Duodenal mucosa (tissue), 2 donors: ENCODE measurements around the gene TARP.

Experiments
- H3K27ac ChIP-seq: one replicate; pipeline ENCODE4 v1.7.0; 2013; ENCODE audit warnings: low read depth, low read length
- H3K27me3 ChIP-seq, 2 donors: one replicate each; pipeline ENCODE4 v1.7.0; 2013; ENCODE audit warnings: low read length in 2 of 2, control low read depth in 1 of 2; ENCODE audit not compliant: insufficient read depth in 2 of 2, control insufficient read depth in 1 of 2
- H3K36me3 ChIP-seq, 2 donors: one replicate each; pipeline ENCODE4 v1.7.0; 2013; ENCODE audit warnings: low read length in 2 of 2, control low read depth in 1 of 2; ENCODE audit not compliant: insufficient read depth in 2 of 2, control insufficient read depth in 1 of 2
- H3K4me1 ChIP-seq, 2 donors: one replicate each; pipeline ENCODE4 v1.7.0; 2013; ENCODE audit warnings: low read length in 2 of 2, control low read depth in 1 of 2; ENCODE audit not compliant: insufficient read depth in 2 of 2, control insufficient read depth in 1 of 2
- H3K4me3 ChIP-seq, 2 donors: one replicate each; pipeline ENCODE4 v1.7.0; 2013; ENCODE audit warnings: low read length in 2 of 2, low read depth in 1 of 2
- H3K9ac ChIP-seq, 2 donors: one replicate each; pipeline ENCODE4 v1.7.0; 2013; ENCODE audit warnings: low read length in 2 of 2, low read depth in 1 of 2
- H3K9me3 ChIP-seq, 2 donors: one replicate each; pipeline ENCODE4 v1.7.0; 2013; ENCODE audit warnings: low read length in 2 of 2, control low read depth in 1 of 2; ENCODE audit not compliant: control insufficient read depth in 1 of 2

TARP gene

GRCh38 chr7:38273286-38273995 is at the start of gene TARP:
Gene TARP, minus strand, starts transcription at chr7:38273636.
- no peak within 1 kb of the TSS for H3K27ac ChIP-seq
- no peaks in the 10 kb centered on the region for H3K36me3 ChIP-seq

DNA sequence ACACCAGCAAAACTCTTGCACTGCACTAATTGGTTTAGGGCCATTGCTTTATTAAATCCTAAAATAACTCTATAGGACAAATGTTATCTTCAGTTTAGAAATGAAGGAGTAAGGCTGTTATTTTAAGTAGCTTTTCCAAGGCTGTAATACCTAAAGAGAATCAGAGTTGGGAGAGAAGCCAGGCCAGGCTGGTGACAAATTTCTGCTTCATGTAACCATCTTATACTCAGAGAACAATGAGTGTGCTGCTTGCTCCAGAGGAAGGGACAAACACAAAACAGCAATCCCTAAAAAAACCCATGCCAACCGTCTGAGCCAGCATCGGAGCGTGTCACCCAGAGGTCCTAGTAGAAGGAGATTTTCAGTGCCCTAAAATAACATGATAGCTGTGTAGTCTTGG is 49.7 kb upstream of the TARP start:
- Histone ChIP-seq H3K9ac (no peak overlapping the region), H3K4me3 (no peak overlapping the region), H3K27ac (no peak overlapping the region), H3K27me3 (no peaks in the 10 kb centered on the region), H3K36me3 (no peaks in the 10 kb centered on the region), H3K4me1 (no peaks in the 10 kb centered on the region), H3K9me3 (no peaks in the 10 kb centered on the region)

More at GRCh38 chr7:38273286-38273995, at the start of gene TARP:
- H3K4me1 ChIP-seq = no peaks in the 10 kb centered on the region
- no peak within 1 kb of the TSS for H3K4me3 ChIP-seq
- no peak within 1 kb of the TSS for H3K9ac ChIP-seq
- H3K27me3 ChIP-seq = no peaks in the 10 kb centered on the region
- H3K9me3 ChIP-seq = no peaks in the 10 kb centered on the region

- no peaks in the 10 kb centered on the region for H3K9me3 ChIP-seq
- no peaks in the 10 kb centered on the region for H3K36me3 ChIP-seq
- no peak overlapping the region for H3K4me3 ChIP-seq
- H3K27ac ChIP-seq = no peak overlapping the region
- peaks cover 0 to 3% of the 10 kb centered on the region in 2 donors for H3K4me1 ChIP-seq
- H3K9ac ChIP-seq = no peak overlapping the region
- H3K27me3 ChIP-seq = no peaks in the 10 kb centered on the region
Observed at GRCh38 chr7:38322461-38322860, 49.0 kb upstream of the TARP start.

DNA sequence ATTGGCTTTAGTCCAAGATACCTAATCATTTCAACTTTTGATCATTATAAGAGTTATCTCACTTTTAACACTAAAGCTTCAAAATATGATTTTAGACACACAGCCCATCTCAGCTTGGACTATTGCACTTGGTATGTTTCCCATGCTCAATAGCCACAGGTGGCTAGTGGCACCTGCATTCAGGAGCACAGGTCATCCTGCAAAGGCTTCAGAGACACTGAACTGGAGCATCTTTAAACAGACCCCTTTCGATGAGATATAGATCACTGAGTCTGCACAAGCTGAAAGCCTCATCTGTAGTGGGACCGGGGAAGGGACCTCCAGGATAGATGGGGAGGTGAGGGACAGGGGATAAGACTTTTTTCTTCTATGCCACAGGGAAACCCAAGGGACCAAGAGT is 48.5 kb upstream of the TARP start:
- Histone ChIP-seq H3K4me1 (peaks cover 0 to 5% of the 10 kb centered on the region in 2 donors), H3K27me3 (no peaks in the 10 kb centered on the region), H3K9me3 (no peaks in the 10 kb centered on the region), H3K4me3 (no peak overlapping the region), H3K27ac (no peak overlapping the region), H3K36me3 (no peaks in the 10 kb centered on the region), H3K9ac (no peak overlapping the region)

GRCh38 chr7:38321515-38321944 is 48.1 kb upstream of the TARP start:
- Histone ChIP-seq H3K36me3 (no peaks in the 10 kb centered on the region), H3K27me3 (no peaks in the 10 kb centered on the region), H3K9ac (no peak overlapping the region), H3K27ac (no peak overlapping the region), H3K4me3 (no peak overlapping the region), H3K9me3 (no peaks in the 10 kb centered on the region), H3K4me1 (peaks cover 0 to 5% of the 10 kb centered on the region in 2 donors)

DNA sequence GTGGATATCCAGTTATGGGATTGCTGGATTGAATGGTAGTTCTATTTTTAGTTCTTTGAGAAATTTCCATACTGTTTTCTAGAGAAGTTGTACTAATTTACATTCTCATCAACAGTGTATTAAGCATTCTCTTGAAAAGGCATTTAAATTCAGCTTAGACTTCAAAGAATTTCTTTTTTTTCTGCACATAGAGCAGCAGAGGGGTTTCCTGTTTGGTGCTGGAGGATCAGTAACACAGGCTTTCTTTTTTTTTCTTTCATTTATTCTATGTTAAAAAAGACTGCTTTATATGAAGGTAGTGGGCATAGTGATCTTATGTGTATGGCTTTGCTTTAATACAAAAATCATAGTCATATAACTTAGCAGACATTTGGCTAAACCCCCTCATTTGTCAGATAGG is 47.6 kb upstream of the TARP start:
- no peak overlapping the region for H3K4me3 ChIP-seq
- H3K36me3 ChIP-seq = no peaks in the 10 kb centered on the region
- H3K9me3 ChIP-seq = no peaks in the 10 kb centered on the region
- H3K9ac ChIP-seq = no peak overlapping the region
- H3K27ac ChIP-seq = no peak overlapping the region
- H3K4me1 ChIP-seq = peaks cover 0 to 5% of the 10 kb centered on the region in 2 donors
- no peaks in the 10 kb centered on the region for H3K27me3 ChIP-seq

DNA sequence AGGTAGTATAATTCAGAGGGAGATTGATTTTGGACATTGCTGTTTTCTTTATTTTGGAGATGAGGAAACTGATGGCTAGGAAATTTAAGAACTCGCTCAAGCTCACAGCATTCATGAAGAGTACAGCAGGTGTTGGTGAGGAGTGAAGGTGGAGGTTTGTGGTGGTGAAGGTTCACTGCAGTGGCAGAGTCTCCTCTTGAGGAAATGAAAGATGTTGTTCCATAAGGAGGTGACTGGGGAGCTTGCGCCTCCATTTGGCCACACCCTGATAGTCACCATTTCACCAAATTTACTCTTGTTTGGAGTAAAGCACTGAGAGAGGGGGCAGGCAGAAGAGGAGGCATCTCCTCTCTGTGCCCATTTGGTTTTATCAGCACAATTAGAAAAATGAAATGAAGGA is 46.4 kb upstream of the TARP start:
- H3K4me1 ChIP-seq = peaks cover 0 to 5% of the 10 kb centered on the region in 2 donors
- no peaks in the 10 kb centered on the region for H3K27me3 ChIP-seq
- no peak overlapping the region for H3K9ac ChIP-seq
- no peaks in the 10 kb centered on the region for H3K9me3 ChIP-seq
- H3K4me3 ChIP-seq = no peak overlapping the region
- H3K36me3 ChIP-seq = no peaks in the 10 kb centered on the region
- no peak overlapping the region for H3K27ac ChIP-seq

GRCh38 chr7:38318803-38319416 is 45.5 kb upstream of the TARP start:
- Histone ChIP-seq H3K9ac (no peak overlapping the region), H3K36me3 (no peaks in the 10 kb centered on the region), H3K27ac (no peak overlapping the region), H3K4me3 (no peak overlapping the region), H3K9me3 (no peaks in the 10 kb centered on the region), H3K27me3 (no peaks in the 10 kb centered on the region), H3K4me1 (peaks cover 0 to 5% of the 10 kb centered on the region in 2 donors)

- H3K27me3 ChIP-seq = no peaks in the 10 kb centered on the region
- no peak overlapping the region for H3K9ac ChIP-seq
- no peak overlapping the region for H3K4me3 ChIP-seq
- no peaks in the 10 kb centered on the region for H3K36me3 ChIP-seq
- no peaks in the 10 kb centered on the region for H3K9me3 ChIP-seq
- peaks cover 2 to 6% of the 10 kb centered on the region in 2 donors for H3K4me1 ChIP-seq
- no peak overlapping the region for H3K27ac ChIP-seq
Observed at GRCh38 chr7:38318241-38318640, 44.8 kb upstream of the TARP start.

- Histone ChIP-seq H3K36me3 (no peaks in the 10 kb centered on the region), H3K4me1 (peaks cover 6 to 12% of the 10 kb centered on the region in 2 donors), H3K27ac (no peak overlapping the region), H3K9me3 (no peaks in the 10 kb centered on the region), H3K9ac (no peak overlapping the region), H3K27me3 (no peaks in the 10 kb centered on the region), H3K4me3 (no peak overlapping the region)
Observed at GRCh38 chr7:38317515-38317914, 44.1 kb upstream of the TARP start.
